GM18861 (cell line): ENCODE data around the gene UGT1A9.

Experiments
- ATAC-seq: cut with Tn5 transposase; IDR thresholded peaks from one replicate; pipeline ENCODE4 v1.9.1; 2021; ENCODE audit not compliant: unreplicated experiment

Gene UGT1A9

DNA sequence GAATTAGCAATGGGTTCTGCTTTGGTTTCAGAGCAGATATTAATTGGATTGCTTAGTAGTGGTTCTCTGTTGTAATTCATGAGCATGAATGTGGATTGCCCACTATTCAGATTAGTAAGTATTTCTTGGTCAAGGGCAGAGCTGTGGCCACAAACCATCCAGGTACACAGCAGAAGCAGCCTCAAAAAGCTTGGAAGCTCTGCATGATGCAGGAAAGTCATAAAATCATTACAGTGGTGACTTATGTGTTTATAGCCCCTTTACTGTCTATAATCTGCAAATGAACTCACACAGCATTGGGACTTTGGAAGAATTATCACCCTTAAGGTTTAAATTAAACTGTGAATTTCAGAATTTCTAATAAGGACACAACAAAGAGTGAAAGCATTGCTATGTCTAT, 86.4 kb downstream of the UGT1A9 start:
- ATAC-seq, result no peak

DNA sequence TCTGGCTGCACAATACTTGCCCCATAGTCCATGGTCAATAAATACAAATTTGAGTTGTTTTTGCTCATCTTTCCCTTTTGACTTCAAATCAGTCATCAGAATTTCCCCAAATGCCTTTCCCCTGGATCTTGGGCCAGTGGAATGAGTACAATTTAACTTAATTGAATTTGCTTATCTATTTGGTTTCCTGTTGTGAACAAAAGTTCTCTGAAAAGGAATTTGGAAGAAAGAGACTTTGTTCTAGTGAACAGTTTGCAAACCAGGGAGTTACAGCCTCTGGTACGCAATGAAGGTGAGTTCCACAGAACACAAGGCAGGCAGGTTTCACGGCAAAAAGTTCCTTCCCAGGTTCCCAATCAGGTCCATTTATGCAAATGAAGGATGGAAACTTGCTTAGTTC, 87.2 kb downstream of the UGT1A9 start:
- ATAC-seq, result no peak

DNA sequence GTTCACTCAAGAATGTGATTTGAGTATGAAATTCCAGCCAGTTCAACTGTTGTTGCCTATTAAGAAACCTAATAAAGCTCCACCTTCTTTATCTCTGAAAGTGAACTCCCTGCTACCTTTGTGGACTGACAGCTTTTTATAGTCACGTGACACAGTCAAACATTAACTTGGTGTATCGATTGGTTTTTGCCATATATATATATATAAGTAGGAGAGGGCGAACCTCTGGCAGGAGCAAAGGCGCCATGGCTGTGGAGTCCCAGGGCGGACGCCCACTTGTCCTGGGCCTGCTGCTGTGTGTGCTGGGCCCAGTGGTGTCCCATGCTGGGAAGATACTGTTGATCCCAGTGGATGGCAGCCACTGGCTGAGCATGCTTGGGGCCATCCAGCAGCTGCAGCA, 88.3 kb downstream of the UGT1A9 start, which contains the start of gene UGT1A1:
UGT1A1 (plus strand) TSS at position 228 of the 400 bp plus-strand sequence; CDS start at position 246, 18 bp downstream.
- no peak for ATAC-seq

DNA sequence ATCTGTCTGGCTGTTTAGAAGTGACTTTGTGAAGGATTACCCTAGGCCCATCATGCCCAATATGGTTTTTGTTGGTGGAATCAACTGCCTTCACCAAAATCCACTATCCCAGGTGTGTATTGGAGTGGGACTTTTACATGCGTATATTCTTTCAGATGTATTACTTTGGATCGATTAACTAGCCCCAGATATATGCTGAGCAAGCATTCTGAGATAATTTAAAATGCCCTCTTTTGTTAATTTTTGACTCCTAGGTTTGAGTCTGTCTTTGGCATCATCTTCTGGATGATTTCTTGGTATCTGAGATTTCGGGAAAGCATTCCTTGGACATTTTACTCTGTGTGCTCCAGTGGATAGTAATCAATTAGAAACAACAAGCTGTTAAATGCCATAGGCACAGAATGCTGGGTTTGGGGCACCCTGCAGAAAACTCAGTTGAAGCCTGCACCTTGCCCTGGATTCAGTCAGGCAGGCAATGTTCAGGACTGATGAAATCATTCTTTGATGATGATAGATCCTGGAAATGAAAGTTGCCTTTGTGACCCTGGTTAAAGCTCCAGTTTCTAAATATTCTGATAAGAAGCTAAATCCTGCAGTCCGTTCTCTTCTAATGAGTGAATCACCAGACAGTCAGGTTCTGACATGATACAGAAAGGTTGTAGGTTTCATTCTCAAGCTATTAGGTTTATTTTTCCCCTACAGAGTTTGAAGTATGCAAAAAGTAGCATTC, 89.5 kb downstream of the UGT1A9 start:
- ATAC-seq, result no peak

- ATAC-seq, result no peak
Observed at GRCh38 chr2:233764264-233764663, 92.6 kb downstream of the UGT1A9 start.

- no peak for ATAC-seq
Observed at GRCh38 chr2:233764761-233765160, 93.1 kb downstream of the UGT1A9 start.

DNA sequence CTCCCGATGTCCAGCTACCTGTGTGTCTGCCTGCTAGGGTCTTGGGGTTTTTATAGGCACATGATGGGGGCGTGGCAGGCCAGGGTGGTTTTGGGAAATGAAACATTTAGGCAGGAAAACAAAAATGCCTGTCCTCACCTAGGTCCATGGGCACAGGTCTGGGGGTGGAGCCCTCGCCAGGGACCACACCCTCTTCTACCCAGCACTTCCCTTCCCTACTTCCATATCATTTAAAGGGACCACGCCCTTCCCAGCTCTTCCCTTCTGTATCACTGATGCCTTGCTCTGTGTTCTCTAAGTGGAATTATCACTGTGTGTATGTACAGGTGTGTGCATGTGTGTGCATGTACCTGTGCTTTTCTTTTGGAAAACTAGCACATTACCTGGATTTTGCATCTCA, 94.7 kb downstream of the UGT1A9 start:
- ATAC-seq, result no peak

DNA sequence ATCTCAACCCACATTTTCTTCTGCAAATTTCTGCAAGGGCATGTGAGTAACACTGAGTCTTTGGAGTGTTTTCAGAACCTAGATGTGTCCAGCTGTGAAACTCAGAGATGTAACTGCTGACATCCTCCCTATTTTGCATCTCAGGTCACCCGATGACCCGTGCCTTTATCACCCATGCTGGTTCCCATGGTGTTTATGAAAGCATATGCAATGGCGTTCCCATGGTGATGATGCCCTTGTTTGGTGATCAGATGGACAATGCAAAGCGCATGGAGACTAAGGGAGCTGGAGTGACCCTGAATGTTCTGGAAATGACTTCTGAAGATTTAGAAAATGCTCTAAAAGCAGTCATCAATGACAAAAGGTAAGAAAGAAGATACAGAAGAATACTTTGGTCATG, 96.4 kb downstream of the UGT1A9 start:
- no peak for ATAC-seq

DNA sequence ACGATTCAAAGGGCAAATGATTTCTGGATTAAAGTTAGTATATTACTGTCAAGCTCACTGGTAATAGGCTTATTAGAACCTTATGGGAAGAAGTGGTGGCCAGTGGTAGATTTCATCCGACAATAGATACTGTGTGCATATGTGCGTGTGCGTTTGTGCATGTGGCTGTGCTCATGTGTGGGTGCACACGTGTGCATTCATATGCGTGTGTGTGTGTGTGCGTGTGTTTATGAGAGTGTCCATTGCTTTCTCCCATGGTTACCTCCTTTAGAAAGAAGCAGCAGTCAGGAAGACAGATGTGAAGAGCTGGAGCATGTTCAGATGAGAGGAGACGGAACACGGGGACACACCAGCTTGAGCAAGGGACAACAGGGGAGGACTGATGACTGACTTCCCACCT, 97.6 kb downstream of the UGT1A9 start:
- ATAC-seq, result no peak

- no peak for ATAC-seq
Observed at GRCh38 chr2:233772153-233772552, 100.5 kb downstream of the UGT1A9 start.

GRCh38 chr2:233772583-233772982, 100.9 kb downstream of the UGT1A9 start:
- no peak for ATAC-seq

DNA sequence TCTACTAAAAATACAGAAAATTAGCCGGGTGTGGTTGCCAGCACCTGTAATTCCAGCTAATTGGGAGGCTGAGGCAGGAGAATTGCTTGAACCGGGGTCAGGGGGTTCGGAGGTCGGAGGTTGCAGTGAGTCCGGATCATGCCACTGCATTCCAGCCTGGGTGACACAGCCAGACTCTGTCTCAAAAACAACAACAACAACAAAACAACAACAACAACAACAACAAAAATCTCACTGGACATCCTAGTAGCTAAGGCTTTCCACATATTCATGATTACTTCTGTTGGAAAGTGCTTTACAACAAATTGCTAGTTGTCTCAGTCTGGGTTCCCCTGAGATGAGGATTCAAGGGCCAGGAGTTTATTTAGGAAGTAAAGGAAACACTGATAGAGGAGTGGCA, 102.2 kb downstream of the UGT1A9 start:
- ATAC-seq, result no peak

- no peak for ATAC-seq
Observed at GRCh38 chr2:233775414-233775813, 103.7 kb downstream of the UGT1A9 start.

GRCh38 chr2:233778030-233778429, 106.3 kb downstream of the UGT1A9 start, which contains the start of gene MROH2A:
Gene MROH2A, plus strand, starts transcription at chr2:233778330. Its CDS starts 1,029 bp downstream, at chr2:233779359.
- ATAC-seq, result no peak

GRCh38 chr2:233779722-233780121, 108.0 kb downstream of the UGT1A9 start:
- ATAC-seq, result no peak

GRCh38 chr2:233780771-233781170, 109.1 kb downstream of the UGT1A9 start:
- ATAC-seq, result no peak

- ATAC-seq, result no peak
Observed at GRCh38 chr2:233789554-233789953, 117.9 kb downstream of the UGT1A9 start.

GRCh38 chr2:233791151-233791882, 119.6 kb downstream of the UGT1A9 start:
- no peak for ATAC-seq

DNA sequence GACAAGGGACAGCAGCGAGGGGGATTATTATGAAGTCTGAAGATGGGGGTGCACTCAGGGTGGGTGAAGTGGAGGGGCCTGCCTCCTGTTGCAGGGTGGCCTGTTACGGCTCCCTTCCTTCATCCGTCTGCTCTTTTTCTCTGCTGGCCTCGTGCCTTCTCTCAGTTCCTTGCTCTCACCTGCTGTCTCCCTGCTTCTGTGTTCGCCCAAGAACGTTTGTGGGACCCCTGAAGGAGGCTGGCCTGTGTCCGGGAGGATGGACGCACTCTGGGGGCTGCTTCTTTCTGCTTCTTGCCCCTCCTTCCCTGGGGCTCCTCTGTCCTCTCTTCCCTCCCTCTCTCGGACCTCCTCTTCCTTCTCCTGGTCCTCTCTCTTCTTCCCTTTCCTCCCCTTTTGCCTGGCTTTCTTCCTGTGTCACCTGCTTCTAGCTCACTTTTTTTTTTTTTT, 120.2 kb downstream of the UGT1A9 start:
- ATAC-seq, result no peak

DNA sequence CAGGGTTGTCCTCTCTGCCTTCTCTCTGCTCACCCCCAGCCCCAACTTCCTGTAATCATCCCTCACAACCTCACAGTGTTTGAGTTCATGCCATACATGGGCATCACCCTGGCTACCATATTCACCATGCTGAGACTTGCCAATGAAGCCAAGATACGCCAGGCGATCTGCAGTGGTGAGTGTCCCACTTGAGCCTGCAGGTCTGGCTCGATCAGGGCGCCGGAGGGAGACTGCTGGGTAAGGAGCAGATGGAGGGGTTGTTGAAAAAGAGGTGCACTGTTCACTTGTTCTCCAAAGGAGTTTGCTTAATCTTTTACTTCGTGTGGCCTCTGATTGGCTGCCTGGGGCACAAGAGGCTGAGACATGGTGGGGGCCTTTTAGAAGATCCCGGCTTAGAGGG, 121.0 kb downstream of the UGT1A9 start:
- ATAC-seq, result no peak

GRCh38 chr2:233793465-233794127, 121.9 kb downstream of the UGT1A9 start:
- ATAC-seq, result no peak
